GM23338 (cell line): ENCODE data around the gene LTN1. TPM values are rescaled to one million over a fixed set of nuclear protein-coding genes. Genes with fewer than 3 reads are reported as not detected.

Experiments
- ATAC-seq: fragments of 200-7000 bp; cut with Tn5 transposase; 3 replicates; pipeline ENCODE4 v1.9.1; 2020
- DNase-seq: peaks from one replicate; pipeline ENCODE4 v3.0.0-alpha.2; 2015; ENCODE audit warnings: low spot score
- H2AFZ ChIP-seq: fragments of 200-600 bp; sonication (generic); 2 replicates; pipeline ENCODE4 v1.8.0; 2016; ENCODE audit warnings: antibody characterized with exemption, mild to moderate bottlenecking, moderate library complexity
- H3F3A ChIP-seq: fragments of 200-600 bp; sonication (generic); replicated peaks from 2 replicates; pipeline ENCODE4 v1.8.0; 2017; ENCODE audit warnings: antibody characterized with exemption, mixed run types, low read depth
- H3K27ac ChIP-seq: fragments of 200-600 bp; sonication (generic); 2 replicates; pipeline ENCODE4 v1.6.1; 2016; ENCODE audit warnings: low read depth
- H3K27me3 ChIP-seq: fragments of 200-600 bp; sonication (generic); 2 replicates; pipeline ENCODE4 v1.8.0; 2016; ENCODE audit warnings: mild to moderate bottlenecking, mixed run types, moderate library complexity; ENCODE audit not compliant: insufficient read depth
- H3K36me3 ChIP-seq: fragments of 200-600 bp; sonication (generic); 2 replicates; pipeline ENCODE4 v1.8.0; 2016; ENCODE audit warnings: mild to moderate bottlenecking; ENCODE audit not compliant: insufficient read depth
- H3K4me1 ChIP-seq: fragments of 200-600 bp; sonication (generic); 2 replicates; pipeline ENCODE4 v1.8.0; 2016; ENCODE audit warnings: mild to moderate bottlenecking, moderate library complexity; ENCODE audit not compliant: insufficient read depth
- H3K4me2 ChIP-seq: fragments of 200-600 bp; sonication (generic); 2 replicates; pipeline ENCODE4 v1.7.1; 2017; ENCODE audit warnings: mixed run types
- H3K4me3 ChIP-seq: fragments of 200-600 bp; sonication (generic); 2 replicates; pipeline ENCODE4 v1.6.1; 2016; ENCODE audit warnings: mixed run types
- H3K79me2 ChIP-seq: fragments of 200-600 bp; sonication (generic); replicated peaks from 2 replicates; pipeline ENCODE4 v1.8.0; 2017; ENCODE audit warnings: mild to moderate bottlenecking; ENCODE audit not compliant: insufficient read depth
- H3K9me2 ChIP-seq: fragments of 200-600 bp; sonication (generic); 2 replicates; pipeline ENCODE4 v1.8.0; 2017; ENCODE audit not compliant: insufficient read depth
- H4K20me1 ChIP-seq: fragments of 200-600 bp; sonication (generic); replicated peaks from 2 replicates; pipeline ENCODE4 v1.8.0; 2017; ENCODE audit warnings: mild to moderate bottlenecking; ENCODE audit not compliant: insufficient read depth
- H3K27ac Mint-ChIP-seq: 2 replicates; pipeline ENCODE4 v1.8.0; 2020; ENCODE audit warnings: inconsistent platforms, mild to moderate bottlenecking, moderate library complexity, mixed read lengths
- H3K27me3 Mint-ChIP-seq: 3 replicates; pipeline ENCODE4 v1.8.0; 2022; ENCODE audit warnings: low read depth, mild to moderate bottlenecking, moderate library complexity, mixed read lengths, inconsistent platforms; ENCODE audit not compliant: insufficient read depth, poor library complexity
- H3K36me3 Mint-ChIP-seq: 3 replicates; pipeline ENCODE4 v1.8.0; 2021; ENCODE audit warnings: low read depth, mild to moderate bottlenecking, inconsistent platforms, moderate library complexity, mixed read lengths
- H3K4me1 Mint-ChIP-seq: 3 replicates; pipeline ENCODE4 v1.8.0; 2020; ENCODE audit warnings: mild to moderate bottlenecking, inconsistent platforms, mixed read lengths
- H3K4me3 Mint-ChIP-seq: 3 replicates; pipeline ENCODE4 v1.8.0; 2021; ENCODE audit warnings: moderate library complexity, mild to moderate bottlenecking, inconsistent platforms, mixed read lengths
- H3K9me3 Mint-ChIP-seq: 3 replicates; pipeline ENCODE4 v1.8.0; 2020; ENCODE audit warnings: moderate library complexity, mild to moderate bottlenecking, inconsistent platforms, mixed read lengths
- CREB1 ChIP-seq: fragments of 250-450 bp; sonication (Bioruptor Pico); IDR thresholded peaks from 2 replicates; pipeline ENCODE4 v1.5.0; 2020; ENCODE audit warnings: low read depth, mild to moderate bottlenecking, moderate library complexity
- EZH2phosphoT487 ChIP-seq: fragments of 200-600 bp; sonication (generic); IDR thresholded peaks from one replicate; pipeline ENCODE4 v1.8.1; 2018; ENCODE audit warnings: antibody characterized with exemption; ENCODE audit not compliant: unreplicated experiment
- NANOG ChIP-seq: IDR thresholded peaks from 2 replicates; pipeline ENCODE4 v1.6.1; 2016; ENCODE audit warnings: antibody characterized with exemption, borderline replicate concordance
- POLR2AphosphoS5 ChIP-seq: IDR thresholded peaks from 2 replicates; pipeline ENCODE4 v1.6.1; 2016; ENCODE audit warnings: antibody characterized with exemption, low read depth
- STAT1 ChIP-seq: IDR thresholded peaks from one replicate; pipeline ENCODE4 v1.6.1; 2016; ENCODE audit warnings: antibody characterized with exemption; ENCODE audit not compliant: unreplicated experiment
- ZNF114 ChIP-seq: fragments of 250-450 bp; sonication (Bioruptor Pico); IDR thresholded peaks from 2 replicates; pipeline ENCODE4 v1.5.0; 2020; ENCODE audit warnings: mild to moderate bottlenecking, moderate library complexity
- ZNF331 ChIP-seq: fragments of 250-450 bp; sonication (Bioruptor Pico); IDR thresholded peaks from 2 replicates; pipeline ENCODE4 v1.5.0; 2020; ENCODE audit warnings: low read depth, mild to moderate bottlenecking, moderate library complexity
- polyA plus RNA-seq: library from polyadenylated mRNA; unstranded; fragments of >200 nt; fragmentation: Nextera tagmentation; extraction: Ambion mirVana; gene quantifications from 2 replicates; pipeline ENCODE4 v1.2.1, GENCODE V29; 2016
- total RNA-seq: library from RNA; depleted of rRNA; stranded (reverse); fragments of >200 nt; shearing (Covaris generic); gene quantifications from 2 replicates; pipeline ENCODE4 v1.2.3, GENCODE V29; 2014
- TF ChIP-seq, protein P1 (sequence below), 2 experiments: fragments of 200-600 bp in 1 of 2; sonication (generic) in 1 of 2; conservative IDR thresholded peaks; 2 replicates each; pipeline versions ENCODE4 v1.5.1 to v1.6.1; 2016 to 2017; ENCODE audit warnings: antibody characterized with exemption in 2 of 2, low read depth in 2 of 2, mild to moderate bottlenecking in 2 of 2, moderate library complexity in 1 of 2
- TF ChIP-seq, protein P2 (sequence below): IDR thresholded peaks from one replicate; pipeline ENCODE4 v1.6.1; 2018; ENCODE audit warnings: antibody characterized with exemption; ENCODE audit not compliant: unreplicated experiment
- TF ChIP-seq, protein P3 (sequence below): IDR thresholded peaks from 2 replicates; pipeline ENCODE4 v1.6.1; 2016; ENCODE audit warnings: antibody characterized with exemption
- TF ChIP-seq, protein P4 (sequence below): fragments of 250-450 bp; sonication (Bioruptor Pico); IDR thresholded peaks from 2 replicates; pipeline ENCODE4 v1.5.0; 2020; ENCODE audit warnings: mild to moderate bottlenecking, moderate library complexity

LTN1 gene
- total and polyA plus RNA-seq, 2 experiments from 2014 or later = 11.1 to 26.1 TPM

DNA sequence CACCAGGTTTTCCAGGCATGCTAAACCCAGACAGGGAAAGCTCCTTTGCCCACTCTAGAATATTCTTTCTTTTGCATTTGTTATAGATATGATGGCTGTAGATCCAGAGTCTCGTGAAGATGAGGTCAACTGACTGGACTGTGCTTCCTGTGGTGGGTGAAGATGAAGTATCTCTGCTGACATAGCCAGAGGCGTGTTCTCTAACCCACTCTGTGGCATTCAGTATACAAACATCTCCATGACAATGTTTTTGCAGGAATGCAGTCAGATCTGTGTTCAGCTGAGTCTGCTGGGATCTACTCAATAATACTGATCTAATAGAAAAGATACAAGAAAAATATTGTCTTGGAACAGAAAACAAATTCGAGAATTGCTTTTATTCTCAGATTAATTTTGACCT is 15.1 kb upstream of the LTN1 start:
- Mint-ChIP-seq H3K36me3 (peaks cover 8% of the 10 kb centered on the region), H3K4me1 (no peaks in the 10 kb centered on the region; the same call in 2 of the 3 replicates), H3K27ac (no peak overlapping the region), H3K27me3 (no peaks in the 10 kb centered on the region), H3K4me3 (no peak overlapping the region), H3K9me3 (peaks cover 13% of the 10 kb centered on the region)
- DNase-seq (no peak), ATAC-seq (no peak)
- H3K9me2 ChIP-seq = no peaks in the 10 kb centered on the region
- H3K27ac ChIP-seq = no peak overlapping the region
- no peaks in the 10 kb centered on the region for H3F3A ChIP-seq
- H2AFZ ChIP-seq = no peak overlapping the region
- TF ChIP-seq, protein P1, sequence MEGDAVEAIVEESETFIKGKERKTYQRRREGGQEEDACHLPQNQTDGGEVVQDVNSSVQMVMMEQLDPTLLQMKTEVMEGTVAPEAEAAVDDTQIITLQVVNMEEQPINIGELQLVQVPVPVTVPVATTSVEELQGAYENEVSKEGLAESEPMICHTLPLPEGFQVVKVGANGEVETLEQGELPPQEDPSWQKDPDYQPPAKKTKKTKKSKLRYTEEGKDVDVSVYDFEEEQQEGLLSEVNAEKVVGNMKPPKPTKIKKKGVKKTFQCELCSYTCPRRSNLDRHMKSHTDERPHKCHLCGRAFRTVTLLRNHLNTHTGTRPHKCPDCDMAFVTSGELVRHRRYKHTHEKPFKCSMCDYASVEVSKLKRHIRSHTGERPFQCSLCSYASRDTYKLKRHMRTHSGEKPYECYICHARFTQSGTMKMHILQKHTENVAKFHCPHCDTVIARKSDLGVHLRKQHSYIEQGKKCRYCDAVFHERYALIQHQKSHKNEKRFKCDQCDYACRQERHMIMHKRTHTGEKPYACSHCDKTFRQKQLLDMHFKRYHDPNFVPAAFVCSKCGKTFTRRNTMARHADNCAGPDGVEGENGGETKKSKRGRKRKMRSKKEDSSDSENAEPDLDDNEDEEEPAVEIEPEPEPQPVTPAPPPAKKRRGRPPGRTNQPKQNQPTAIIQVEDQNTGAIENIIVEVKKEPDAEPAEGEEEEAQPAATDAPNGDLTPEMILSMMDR (conservative IDR thresholded peaks at IDR 0.05; ENCODE audit: low read depth in 2 of 2) = no peak
- TF ChIP-seq ZNF331 (CRISPR knock-in tag) = no peak
- TF ChIP-seq, protein P2, sequence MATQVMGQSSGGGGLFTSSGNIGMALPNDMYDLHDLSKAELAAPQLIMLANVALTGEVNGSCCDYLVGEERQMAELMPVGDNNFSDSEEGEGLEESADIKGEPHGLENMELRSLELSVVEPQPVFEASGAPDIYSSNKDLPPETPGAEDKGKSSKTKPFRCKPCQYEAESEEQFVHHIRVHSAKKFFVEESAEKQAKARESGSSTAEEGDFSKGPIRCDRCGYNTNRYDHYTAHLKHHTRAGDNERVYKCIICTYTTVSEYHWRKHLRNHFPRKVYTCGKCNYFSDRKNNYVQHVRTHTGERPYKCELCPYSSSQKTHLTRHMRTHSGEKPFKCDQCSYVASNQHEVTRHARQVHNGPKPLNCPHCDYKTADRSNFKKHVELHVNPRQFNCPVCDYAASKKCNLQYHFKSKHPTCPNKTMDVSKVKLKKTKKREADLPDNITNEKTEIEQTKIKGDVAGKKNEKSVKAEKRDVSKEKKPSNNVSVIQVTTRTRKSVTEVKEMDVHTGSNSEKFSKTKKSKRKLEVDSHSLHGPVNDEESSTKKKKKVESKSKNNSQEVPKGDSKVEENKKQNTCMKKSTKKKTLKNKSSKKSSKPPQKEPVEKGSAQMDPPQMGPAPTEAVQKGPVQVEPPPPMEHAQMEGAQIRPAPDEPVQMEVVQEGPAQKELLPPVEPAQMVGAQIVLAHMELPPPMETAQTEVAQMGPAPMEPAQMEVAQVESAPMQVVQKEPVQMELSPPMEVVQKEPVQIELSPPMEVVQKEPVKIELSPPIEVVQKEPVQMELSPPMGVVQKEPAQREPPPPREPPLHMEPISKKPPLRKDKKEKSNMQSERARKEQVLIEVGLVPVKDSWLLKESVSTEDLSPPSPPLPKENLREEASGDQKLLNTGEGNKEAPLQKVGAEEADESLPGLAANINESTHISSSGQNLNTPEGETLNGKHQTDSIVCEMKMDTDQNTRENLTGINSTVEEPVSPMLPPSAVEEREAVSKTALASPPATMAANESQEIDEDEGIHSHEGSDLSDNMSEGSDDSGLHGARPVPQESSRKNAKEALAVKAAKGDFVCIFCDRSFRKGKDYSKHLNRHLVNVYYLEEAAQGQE = no peak
- no peak for TF ChIP-seq STAT1
- TF ChIP-seq, protein P3, sequence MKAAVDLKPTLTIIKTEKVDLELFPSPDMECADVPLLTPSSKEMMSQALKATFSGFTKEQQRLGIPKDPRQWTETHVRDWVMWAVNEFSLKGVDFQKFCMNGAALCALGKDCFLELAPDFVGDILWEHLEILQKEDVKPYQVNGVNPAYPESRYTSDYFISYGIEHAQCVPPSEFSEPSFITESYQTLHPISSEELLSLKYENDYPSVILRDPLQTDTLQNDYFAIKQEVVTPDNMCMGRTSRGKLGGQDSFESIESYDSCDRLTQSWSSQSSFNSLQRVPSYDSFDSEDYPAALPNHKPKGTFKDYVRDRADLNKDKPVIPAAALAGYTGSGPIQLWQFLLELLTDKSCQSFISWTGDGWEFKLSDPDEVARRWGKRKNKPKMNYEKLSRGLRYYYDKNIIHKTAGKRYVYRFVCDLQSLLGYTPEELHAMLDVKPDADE = no peak
- TF ChIP-seq NANOG = no peak
- TF ChIP-seq POLR2AphosphoS5 = no peak
- TF ChIP-seq ZNF114 = no peak
- no peak for TF ChIP-seq CREB1 (CRISPR knock-in tag)
- TF ChIP-seq, protein P4, sequence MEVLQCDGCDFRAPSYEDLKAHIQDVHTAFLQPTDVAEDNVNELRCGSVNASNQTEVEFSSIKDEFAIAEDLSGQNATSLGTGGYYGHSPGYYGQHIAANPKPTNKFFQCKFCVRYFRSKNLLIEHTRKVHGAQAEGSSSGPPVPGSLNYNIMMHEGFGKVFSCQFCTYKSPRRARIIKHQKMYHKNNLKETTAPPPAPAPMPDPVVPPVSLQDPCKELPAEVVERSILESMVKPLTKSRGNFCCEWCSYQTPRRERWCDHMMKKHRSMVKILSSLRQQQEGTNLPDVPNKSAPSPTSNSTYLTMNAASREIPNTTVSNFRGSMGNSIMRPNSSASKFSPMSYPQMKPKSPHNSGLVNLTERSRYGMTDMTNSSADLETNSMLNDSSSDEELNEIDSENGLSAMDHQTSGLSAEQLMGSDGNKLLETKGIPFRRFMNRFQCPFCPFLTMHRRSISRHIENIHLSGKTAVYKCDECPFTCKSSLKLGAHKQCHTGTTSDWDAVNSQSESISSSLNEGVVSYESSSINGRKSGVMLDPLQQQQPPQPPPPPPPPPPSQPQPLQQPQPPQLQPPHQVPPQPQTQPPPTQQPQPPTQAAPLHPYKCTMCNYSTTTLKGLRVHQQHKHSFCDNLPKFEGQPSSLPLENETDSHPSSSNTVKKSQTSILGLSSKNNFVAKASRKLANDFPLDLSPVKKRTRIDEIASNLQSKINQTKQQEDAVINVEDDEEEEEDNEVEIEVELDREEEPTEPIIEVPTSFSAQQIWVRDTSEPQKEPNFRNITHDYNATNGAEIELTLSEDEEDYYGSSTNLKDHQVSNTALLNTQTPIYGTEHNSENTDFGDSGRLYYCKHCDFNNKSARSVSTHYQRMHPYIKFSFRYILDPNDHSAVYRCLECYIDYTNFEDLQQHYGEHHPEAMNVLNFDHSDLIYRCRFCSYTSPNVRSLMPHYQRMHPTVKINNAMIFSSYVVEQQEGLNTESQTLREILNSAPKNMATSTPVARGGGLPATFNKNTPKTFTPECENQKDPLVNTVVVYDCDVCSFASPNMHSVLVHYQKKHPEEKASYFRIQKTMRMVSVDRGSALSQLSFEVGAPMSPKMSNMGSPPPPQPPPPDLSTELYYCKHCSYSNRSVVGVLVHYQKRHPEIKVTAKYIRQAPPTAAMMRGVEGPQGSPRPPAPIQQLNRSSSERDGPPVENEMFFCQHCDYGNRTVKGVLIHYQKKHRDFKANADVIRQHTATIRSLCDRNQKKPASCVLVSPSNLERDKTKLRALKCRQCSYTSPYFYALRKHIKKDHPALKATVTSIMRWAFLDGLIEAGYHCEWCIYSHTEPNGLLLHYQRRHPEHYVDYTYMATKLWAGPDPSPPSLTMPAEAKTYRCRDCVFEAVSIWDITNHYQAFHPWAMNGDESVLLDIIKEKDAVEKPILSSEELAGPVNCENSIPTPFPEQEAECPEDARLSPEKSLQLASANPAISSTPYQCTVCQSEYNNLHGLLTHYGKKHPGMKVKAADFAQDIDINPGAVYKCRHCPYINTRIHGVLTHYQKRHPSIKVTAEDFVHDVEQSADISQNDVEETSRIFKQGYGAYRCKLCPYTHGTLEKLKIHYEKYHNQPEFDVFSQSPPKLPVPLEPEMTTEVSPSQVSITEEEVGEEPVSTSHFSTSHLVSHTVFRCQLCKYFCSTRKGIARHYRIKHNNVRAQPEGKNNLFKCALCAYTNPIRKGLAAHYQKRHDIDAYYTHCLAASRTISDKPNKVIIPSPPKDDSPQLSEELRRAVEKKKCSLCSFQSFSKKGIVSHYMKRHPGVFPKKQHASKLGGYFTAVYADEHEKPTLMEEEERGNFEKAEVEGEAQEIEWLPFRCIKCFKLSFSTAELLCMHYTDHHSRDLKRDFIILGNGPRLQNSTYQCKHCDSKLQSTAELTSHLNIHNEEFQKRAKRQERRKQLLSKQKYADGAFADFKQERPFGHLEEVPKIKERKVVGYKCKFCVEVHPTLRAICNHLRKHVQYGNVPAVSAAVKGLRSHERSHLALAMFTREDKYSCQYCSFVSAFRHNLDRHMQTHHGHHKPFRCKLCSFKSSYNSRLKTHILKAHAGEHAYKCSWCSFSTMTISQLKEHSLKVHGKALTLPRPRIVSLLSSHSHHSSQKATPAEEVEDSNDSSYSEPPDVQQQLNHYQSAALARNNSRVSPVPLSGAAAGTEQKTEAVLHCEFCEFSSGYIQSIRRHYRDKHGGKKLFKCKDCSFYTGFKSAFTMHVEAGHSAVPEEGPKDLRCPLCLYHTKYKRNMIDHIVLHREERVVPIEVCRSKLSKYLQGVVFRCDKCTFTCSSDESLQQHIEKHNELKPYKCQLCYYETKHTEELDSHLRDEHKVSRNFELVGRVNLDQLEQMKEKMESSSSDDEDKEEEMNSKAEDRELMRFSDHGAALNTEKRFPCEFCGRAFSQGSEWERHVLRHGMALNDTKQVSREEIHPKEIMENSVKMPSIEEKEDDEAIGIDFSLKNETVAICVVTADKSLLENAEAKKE (CRISPR knock-in tag) = no peak
- TF ChIP-seq EZH2phosphoT487 = no peak
- H3K4me2 ChIP-seq = no peak overlapping the region
- no peak overlapping the region for H3K4me3 ChIP-seq
- H3K27me3 ChIP-seq = no peaks in the 10 kb centered on the region
- H3K4me1 ChIP-seq = no peaks in the 10 kb centered on the region
- H4K20me1 ChIP-seq = no peaks in the 10 kb centered on the region
- H3K36me3 ChIP-seq = no peaks in the 10 kb centered on the region; the same call in 1 of the 2 replicates
- no peaks in the 10 kb centered on the region for H3K79me2 ChIP-seq
